Thyroid gland (tissue), 4 donors: ENCODE results near the gene B4GALT5.

ENCODE experiments used
- POLR2A ChIP-seq, 2 donors: fragments of 450-650 bp; IDR thresholded peaks; one replicate each; pipeline ENCODE4 v1.6.1; 2017; ENCODE audit warnings: antibody characterized with exemption in 2 of 2, mild to moderate bottlenecking in 2 of 2, moderate library complexity in 1 of 2
- TF ChIP-seq, protein P1 (sequence below), 6 experiments: fragments of 200-600 bp in 3 of 6; fragments of 450-650 bp in 3 of 6; sonication (generic) in 3 of 6; IDR thresholded peaks; one replicate each; pipeline ENCODE4 v1.5.1; 2016 to 2019; ENCODE audit warnings: antibody characterized with exemption in 6 of 6, mild to moderate bottlenecking in 2 of 6, inconsistent platforms in 1 of 6, moderate library complexity in 1 of 6

DNA sequence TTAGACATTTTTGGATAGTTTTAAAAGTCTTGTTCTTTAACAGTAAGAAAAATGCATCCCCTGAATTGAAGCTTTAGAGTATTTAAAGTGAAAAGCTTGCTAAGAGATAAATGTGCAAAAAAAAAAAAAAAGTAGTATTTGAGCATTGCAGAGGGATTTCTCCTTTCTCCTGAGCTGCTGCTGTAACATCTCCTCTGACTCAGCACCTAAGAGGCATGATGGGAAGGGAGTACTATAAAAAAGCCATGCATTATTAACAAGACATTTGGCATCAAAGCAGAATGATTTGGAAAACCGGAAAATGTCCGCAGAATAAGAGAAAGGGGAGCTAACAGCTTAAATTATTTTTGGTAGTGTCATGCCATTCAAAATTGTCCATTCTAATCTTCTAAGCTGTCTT is 27.9 kb downstream of the B4GALT5 start:
- TF ChIP-seq, protein P1, sequence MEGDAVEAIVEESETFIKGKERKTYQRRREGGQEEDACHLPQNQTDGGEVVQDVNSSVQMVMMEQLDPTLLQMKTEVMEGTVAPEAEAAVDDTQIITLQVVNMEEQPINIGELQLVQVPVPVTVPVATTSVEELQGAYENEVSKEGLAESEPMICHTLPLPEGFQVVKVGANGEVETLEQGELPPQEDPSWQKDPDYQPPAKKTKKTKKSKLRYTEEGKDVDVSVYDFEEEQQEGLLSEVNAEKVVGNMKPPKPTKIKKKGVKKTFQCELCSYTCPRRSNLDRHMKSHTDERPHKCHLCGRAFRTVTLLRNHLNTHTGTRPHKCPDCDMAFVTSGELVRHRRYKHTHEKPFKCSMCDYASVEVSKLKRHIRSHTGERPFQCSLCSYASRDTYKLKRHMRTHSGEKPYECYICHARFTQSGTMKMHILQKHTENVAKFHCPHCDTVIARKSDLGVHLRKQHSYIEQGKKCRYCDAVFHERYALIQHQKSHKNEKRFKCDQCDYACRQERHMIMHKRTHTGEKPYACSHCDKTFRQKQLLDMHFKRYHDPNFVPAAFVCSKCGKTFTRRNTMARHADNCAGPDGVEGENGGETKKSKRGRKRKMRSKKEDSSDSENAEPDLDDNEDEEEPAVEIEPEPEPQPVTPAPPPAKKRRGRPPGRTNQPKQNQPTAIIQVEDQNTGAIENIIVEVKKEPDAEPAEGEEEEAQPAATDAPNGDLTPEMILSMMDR (IDR thresholded peaks at IDR 0.05): no peak
- no peak for TF ChIP-seq POLR2A (IDR thresholded peaks at IDR 0.05)
